ENCODE measurements around the gene EFHC1.

DNA sequence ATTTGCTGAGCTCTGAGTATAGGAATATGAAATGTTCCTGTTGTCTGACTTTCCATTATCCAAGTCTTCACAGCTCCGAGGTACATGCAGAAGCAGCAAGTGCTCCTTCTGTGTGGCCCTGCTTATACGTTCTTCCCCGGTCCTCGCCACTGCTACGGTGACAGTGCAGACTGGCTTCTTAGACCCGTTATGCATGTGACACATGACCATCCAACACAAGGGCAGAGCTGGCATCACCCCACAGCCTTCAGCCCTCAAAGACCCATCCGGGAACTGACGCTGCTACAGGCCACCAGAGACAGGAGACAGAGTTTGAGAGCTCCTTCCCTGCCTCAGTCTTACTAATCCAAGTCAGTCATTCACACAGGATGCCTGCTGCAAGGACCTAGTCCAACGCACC lies 86.3 kb downstream of the EFHC1 start:
- TF ChIP-seq, protein P1, sequence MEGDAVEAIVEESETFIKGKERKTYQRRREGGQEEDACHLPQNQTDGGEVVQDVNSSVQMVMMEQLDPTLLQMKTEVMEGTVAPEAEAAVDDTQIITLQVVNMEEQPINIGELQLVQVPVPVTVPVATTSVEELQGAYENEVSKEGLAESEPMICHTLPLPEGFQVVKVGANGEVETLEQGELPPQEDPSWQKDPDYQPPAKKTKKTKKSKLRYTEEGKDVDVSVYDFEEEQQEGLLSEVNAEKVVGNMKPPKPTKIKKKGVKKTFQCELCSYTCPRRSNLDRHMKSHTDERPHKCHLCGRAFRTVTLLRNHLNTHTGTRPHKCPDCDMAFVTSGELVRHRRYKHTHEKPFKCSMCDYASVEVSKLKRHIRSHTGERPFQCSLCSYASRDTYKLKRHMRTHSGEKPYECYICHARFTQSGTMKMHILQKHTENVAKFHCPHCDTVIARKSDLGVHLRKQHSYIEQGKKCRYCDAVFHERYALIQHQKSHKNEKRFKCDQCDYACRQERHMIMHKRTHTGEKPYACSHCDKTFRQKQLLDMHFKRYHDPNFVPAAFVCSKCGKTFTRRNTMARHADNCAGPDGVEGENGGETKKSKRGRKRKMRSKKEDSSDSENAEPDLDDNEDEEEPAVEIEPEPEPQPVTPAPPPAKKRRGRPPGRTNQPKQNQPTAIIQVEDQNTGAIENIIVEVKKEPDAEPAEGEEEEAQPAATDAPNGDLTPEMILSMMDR (IDR thresholded peaks at IDR 0.05; ENCODE audit: low read depth, low read length, missing input control): no peak
- TF ChIP-seq RXRA (IDR thresholded peaks at IDR 0.05): no peak
- TF ChIP-seq, protein P2, sequence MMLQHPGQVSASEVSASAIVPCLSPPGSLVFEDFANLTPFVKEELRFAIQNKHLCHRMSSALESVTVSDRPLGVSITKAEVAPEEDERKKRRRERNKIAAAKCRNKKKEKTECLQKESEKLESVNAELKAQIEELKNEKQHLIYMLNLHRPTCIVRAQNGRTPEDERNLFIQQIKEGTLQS (IDR thresholded peaks at IDR 0.05): no peak
- TF ChIP-seq JUND (IDR thresholded peaks at IDR 0.05): no peak
- TF ChIP-seq, protein P3, sequence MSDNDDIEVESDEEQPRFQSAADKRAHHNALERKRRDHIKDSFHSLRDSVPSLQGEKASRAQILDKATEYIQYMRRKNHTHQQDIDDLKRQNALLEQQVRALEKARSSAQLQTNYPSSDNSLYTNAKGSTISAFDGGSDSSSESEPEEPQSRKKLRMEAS (IDR thresholded peaks at IDR 0.05): no peak
- TF ChIP-seq SP1 (IDR thresholded peaks at IDR 0.05): no peak
- no peak for TF ChIP-seq YY1 (IDR thresholded peaks at IDR 0.05)
- no peak for TF ChIP-seq GABPA (IDR thresholded peaks at IDR 0.05 in 1 of 2, conservative IDR thresholded peaks at IDR 0.05 in 1 of 2)
- TF ChIP-seq RAD21 (IDR thresholded peaks at IDR 0.05): no peak
- TF ChIP-seq, protein P4, sequence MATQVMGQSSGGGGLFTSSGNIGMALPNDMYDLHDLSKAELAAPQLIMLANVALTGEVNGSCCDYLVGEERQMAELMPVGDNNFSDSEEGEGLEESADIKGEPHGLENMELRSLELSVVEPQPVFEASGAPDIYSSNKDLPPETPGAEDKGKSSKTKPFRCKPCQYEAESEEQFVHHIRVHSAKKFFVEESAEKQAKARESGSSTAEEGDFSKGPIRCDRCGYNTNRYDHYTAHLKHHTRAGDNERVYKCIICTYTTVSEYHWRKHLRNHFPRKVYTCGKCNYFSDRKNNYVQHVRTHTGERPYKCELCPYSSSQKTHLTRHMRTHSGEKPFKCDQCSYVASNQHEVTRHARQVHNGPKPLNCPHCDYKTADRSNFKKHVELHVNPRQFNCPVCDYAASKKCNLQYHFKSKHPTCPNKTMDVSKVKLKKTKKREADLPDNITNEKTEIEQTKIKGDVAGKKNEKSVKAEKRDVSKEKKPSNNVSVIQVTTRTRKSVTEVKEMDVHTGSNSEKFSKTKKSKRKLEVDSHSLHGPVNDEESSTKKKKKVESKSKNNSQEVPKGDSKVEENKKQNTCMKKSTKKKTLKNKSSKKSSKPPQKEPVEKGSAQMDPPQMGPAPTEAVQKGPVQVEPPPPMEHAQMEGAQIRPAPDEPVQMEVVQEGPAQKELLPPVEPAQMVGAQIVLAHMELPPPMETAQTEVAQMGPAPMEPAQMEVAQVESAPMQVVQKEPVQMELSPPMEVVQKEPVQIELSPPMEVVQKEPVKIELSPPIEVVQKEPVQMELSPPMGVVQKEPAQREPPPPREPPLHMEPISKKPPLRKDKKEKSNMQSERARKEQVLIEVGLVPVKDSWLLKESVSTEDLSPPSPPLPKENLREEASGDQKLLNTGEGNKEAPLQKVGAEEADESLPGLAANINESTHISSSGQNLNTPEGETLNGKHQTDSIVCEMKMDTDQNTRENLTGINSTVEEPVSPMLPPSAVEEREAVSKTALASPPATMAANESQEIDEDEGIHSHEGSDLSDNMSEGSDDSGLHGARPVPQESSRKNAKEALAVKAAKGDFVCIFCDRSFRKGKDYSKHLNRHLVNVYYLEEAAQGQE (IDR thresholded peaks at IDR 0.05): no peak
- no peak for TF ChIP-seq EGR1 (IDR thresholded peaks at IDR 0.05; ENCODE audit: low read depth in 2 of 2)
- no peak for TF ChIP-seq TAF1 (conservative IDR thresholded peaks at IDR 0.05)
- TF ChIP-seq, protein P5, sequence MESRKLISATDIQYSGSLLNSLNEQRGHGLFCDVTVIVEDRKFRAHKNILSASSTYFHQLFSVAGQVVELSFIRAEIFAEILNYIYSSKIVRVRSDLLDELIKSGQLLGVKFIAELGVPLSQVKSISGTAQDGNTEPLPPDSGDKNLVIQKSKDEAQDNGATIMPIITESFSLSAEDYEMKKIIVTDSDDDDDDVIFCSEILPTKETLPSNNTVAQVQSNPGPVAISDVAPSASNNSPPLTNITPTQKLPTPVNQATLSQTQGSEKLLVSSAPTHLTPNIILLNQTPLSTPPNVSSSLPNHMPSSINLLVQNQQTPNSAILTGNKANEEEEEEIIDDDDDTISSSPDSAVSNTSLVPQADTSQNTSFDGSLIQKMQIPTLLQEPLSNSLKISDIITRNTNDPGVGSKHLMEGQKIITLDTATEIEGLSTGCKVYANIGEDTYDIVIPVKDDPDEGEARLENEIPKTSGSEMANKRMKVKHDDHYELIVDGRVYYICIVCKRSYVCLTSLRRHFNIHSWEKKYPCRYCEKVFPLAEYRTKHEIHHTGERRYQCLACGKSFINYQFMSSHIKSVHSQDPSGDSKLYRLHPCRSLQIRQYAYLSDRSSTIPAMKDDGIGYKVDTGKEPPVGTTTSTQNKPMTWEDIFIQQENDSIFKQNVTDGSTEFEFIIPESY (IDR thresholded peaks at IDR 0.05): no peak
